Measurements from ENCODE around the gene ARL15. TPM values are rescaled to one million over a fixed set of nuclear protein-coding genes. Genes with fewer than 3 reads are reported as not detected.

The ARL15 gene
- total and polyA plus RNA-seq, 2 donors (not counting 3 experiments of a cell fraction or from before 2014, with no cell fraction given), result 11.9 to 24.4 TPM

- H2AFZ ChIP-seq (ENCODE audit: low read depth, low read length), result no peak overlapping the region
- no peaks in the 10 kb centered on the region for H3K79me2 ChIP-seq (ENCODE audit: control insufficient read depth, insufficient read depth, low read length)
- POLR2A ChIA-PET, result no interaction called here
- no peak overlapping the region for H3K4me2 ChIP-seq (ENCODE audit: insufficient read depth, low read length)
- H3K9me1 ChIP-seq (replicated peaks; ENCODE audit: control insufficient read depth, extremely low read depth, insufficient read depth, low read length), result no peaks in the 10 kb centered on the region
- no peaks in the 10 kb centered on the region for H3K4me1 ChIP-seq (ENCODE audit: control insufficient read depth, extremely low read depth, insufficient read depth, low read length)
- H3K4me3 ChIP-seq (replicated peaks in 1 of 3; ENCODE audit: insufficient read depth in 1 of 3, low read depth in 1 of 3, low read length in 3 of 3), result no peak overlapping the region
- H3K9ac ChIP-seq (replicated peaks; ENCODE audit: extremely low read depth, insufficient read depth, low read length), result no peak overlapping the region
- dilution Hi-C loops (cut with MboI; ENCODE audit: extremely low pct_ligation_motif_present, low sequenced_read_pairs), result no loop called here
- H3K9me3 ChIP-seq (replicated peaks; ENCODE audit: control insufficient read depth, insufficient read depth, low read length), result no peaks in the 10 kb centered on the region
- no TSS peak for BruUV-seq (replicated peaks)
- CTCF ChIA-PET, result no interaction called here
- intact Hi-C loops (cut with micrococcal nuclease), result no loop called here
- no peak for DNase-seq (ENCODE audit: low read depth, low spot score)
- FAIRE-seq, result no peak
- no peaks in the 10 kb centered on the region for H3K36me3 ChIP-seq (ENCODE audit: control insufficient read depth in 2 of 2, extremely low read depth in 1 of 2, insufficient read depth in 2 of 2, low read length in 2 of 2)
- H3K27ac ChIP-seq (ENCODE audit: insufficient read depth, low read depth, low read length), result no peak overlapping the region
- H4K20me1 ChIP-seq (replicated peaks; ENCODE audit: control insufficient read depth, extremely low read depth, insufficient read depth, low read length), result no peaks in the 10 kb centered on the region
- no peaks in the 10 kb centered on the region for H3K27me3 ChIP-seq (ENCODE audit: control insufficient read depth in 2 of 2, insufficient read depth in 2 of 2, low read length in 2 of 2)
- TF ChIP-seq, protein P1, sequence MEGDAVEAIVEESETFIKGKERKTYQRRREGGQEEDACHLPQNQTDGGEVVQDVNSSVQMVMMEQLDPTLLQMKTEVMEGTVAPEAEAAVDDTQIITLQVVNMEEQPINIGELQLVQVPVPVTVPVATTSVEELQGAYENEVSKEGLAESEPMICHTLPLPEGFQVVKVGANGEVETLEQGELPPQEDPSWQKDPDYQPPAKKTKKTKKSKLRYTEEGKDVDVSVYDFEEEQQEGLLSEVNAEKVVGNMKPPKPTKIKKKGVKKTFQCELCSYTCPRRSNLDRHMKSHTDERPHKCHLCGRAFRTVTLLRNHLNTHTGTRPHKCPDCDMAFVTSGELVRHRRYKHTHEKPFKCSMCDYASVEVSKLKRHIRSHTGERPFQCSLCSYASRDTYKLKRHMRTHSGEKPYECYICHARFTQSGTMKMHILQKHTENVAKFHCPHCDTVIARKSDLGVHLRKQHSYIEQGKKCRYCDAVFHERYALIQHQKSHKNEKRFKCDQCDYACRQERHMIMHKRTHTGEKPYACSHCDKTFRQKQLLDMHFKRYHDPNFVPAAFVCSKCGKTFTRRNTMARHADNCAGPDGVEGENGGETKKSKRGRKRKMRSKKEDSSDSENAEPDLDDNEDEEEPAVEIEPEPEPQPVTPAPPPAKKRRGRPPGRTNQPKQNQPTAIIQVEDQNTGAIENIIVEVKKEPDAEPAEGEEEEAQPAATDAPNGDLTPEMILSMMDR (IDR thresholded peaks at IDR 0.05; ENCODE audit: extremely low read depth in 1 of 2, insufficient read depth in 1 of 2, low read depth in 1 of 2, low read length in 2 of 2), result no peak
- TF ChIP-seq MAX (IDR thresholded peaks at IDR 0.05; ENCODE audit: insufficient read depth, insufficient read length) (no peak), MYC (IDR thresholded peaks at IDR 0.05; ENCODE audit: low read depth, low read length) (no peak), POLR2AphosphoS5 (IDR thresholded peaks at IDR 0.05; ENCODE audit: insufficient read depth, low read depth, low read length) (no peak), FOS (IDR thresholded peaks at IDR 0.05; ENCODE audit: borderline replicate concordance, insufficient read depth, low read length) (no peak), JUN (IDR thresholded peaks at IDR 0.05; ENCODE audit: borderline replicate concordance, insufficient read depth, insufficient read length, low read depth) (no peak), GATA2 (IDR thresholded peaks at IDR 0.05; ENCODE audit: insufficient read depth, insufficient read length, low read depth, low read length) (no peak), POLR2A (IDR thresholded peaks at IDR 0.05; ENCODE audit: low read depth, low read length) (no peak)
These were observed 401.6 kb downstream of the ARL15 start for GRCh38 chr5:53908757-53909156.

Measured in endothelial cell of umbilical vein (primary cell).